GM12878 (cell line): ENCODE data around the gene BUB1.

ENCODE experiments used
- POLR2A ChIP-seq: IDR thresholded peaks from 2 replicates; pipeline ENCODE4 v1.6.1; 2011; ENCODE audit warnings: low read depth, mild to moderate bottlenecking, low read length
- RELA ChIP-seq: fragments of 450-650 bp; IDR thresholded peaks from 2 replicates; pipeline ENCODE4 v1.8.0; 2014; ENCODE audit warnings: borderline replicate concordance; ENCODE audit not compliant: partially characterized antibody
- TF ChIP-seq, protein P1 (sequence below), 3 experiments: IDR thresholded peaks in 2 of 3; conservative IDR thresholded peaks in 1 of 3; 2 replicates each; pipeline ENCODE4 v1.5.1; 2011; ENCODE audit warnings: low read depth in 3 of 3, low read length in 3 of 3, mild to moderate bottlenecking in 3 of 3, control low read depth in 2 of 3, moderate library complexity in 2 of 3, inconsistent platforms in 1 of 3, mixed read lengths in 1 of 3; ENCODE audit not compliant: control insufficient read depth in 2 of 3, insufficient read depth in 1 of 3; ENCODE audit errors: extremely low read depth in 1 of 3
- TF ChIP-seq, protein P2 (sequence below): IDR thresholded peaks from 2 replicates; pipeline ENCODE4 v1.6.1; 2012; ENCODE audit warnings: low read length, inconsistent platforms
- TF ChIP-seq, protein P3 (sequence below): IDR thresholded peaks from 2 replicates; pipeline ENCODE4 v1.6.1; 2011; ENCODE audit warnings: low read depth, low read length, improper control_type of control experiment, borderline replicate concordance

DNA sequence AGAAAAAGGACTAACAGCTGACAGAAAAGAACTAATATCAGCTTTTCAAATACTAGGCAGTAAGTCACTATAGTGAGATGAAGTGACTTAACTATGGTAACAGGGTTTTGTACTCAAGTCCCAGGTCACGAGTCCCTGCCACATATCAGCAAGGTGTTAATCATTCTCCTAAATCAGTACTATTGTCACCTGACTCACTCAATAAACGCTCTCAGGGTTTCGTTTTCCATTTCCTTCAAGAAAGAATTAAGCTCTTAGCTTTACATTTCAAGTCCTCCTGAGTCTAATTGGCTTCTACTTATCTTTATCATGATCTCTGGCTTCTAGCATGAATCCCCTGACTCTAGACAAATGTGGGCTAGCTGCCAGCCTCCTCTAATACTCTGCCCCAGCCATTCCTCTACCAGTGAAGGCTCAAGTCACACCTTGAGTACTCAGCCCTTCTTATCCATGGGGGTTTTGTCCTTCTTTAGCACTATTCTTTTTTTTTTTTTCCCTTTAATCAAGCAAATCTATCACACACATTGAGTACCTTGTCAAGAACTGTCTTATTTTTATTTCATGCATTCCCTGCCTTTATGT lies 20.0 kb downstream of the BUB1 start:
- TF ChIP-seq POLR2A (no peak), RELA (no peak)
- TF ChIP-seq, protein P1, sequence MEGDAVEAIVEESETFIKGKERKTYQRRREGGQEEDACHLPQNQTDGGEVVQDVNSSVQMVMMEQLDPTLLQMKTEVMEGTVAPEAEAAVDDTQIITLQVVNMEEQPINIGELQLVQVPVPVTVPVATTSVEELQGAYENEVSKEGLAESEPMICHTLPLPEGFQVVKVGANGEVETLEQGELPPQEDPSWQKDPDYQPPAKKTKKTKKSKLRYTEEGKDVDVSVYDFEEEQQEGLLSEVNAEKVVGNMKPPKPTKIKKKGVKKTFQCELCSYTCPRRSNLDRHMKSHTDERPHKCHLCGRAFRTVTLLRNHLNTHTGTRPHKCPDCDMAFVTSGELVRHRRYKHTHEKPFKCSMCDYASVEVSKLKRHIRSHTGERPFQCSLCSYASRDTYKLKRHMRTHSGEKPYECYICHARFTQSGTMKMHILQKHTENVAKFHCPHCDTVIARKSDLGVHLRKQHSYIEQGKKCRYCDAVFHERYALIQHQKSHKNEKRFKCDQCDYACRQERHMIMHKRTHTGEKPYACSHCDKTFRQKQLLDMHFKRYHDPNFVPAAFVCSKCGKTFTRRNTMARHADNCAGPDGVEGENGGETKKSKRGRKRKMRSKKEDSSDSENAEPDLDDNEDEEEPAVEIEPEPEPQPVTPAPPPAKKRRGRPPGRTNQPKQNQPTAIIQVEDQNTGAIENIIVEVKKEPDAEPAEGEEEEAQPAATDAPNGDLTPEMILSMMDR (IDR thresholded peaks at IDR 0.05 in 2 of 3, conservative IDR thresholded peaks at IDR 0.05 in 1 of 3; ENCODE audit: control insufficient read depth in 2 of 3, extremely low read depth in 1 of 3, insufficient read depth in 1 of 3, low read depth in 3 of 3, low read length in 3 of 3), result no peak
- TF ChIP-seq, protein P2, sequence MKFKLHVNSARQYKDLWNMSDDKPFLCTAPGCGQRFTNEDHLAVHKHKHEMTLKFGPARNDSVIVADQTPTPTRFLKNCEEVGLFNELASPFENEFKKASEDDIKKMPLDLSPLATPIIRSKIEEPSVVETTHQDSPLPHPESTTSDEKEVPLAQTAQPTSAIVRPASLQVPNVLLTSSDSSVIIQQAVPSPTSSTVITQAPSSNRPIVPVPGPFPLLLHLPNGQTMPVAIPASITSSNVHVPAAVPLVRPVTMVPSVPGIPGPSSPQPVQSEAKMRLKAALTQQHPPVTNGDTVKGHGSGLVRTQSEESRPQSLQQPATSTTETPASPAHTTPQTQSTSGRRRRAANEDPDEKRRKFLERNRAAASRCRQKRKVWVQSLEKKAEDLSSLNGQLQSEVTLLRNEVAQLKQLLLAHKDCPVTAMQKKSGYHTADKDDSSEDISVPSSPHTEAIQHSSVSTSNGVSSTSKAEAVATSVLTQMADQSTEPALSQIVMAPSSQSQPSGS, result no peak
- TF ChIP-seq, protein P3, sequence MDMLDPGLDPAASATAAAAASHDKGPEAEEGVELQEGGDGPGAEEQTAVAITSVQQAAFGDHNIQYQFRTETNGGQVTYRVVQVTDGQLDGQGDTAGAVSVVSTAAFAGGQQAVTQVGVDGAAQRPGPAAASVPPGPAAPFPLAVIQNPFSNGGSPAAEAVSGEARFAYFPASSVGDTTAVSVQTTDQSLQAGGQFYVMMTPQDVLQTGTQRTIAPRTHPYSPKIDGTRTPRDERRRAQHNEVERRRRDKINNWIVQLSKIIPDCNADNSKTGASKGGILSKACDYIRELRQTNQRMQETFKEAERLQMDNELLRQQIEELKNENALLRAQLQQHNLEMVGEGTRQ, result peak; percentile 39; the same call in 1 of the 2 replicates
